Endothelial cell of umbilical vein (primary cell): Measurements from ENCODE around the gene DDX23. TPM values are rescaled to one million over a fixed set of nuclear protein-coding genes. Genes with fewer than 3 reads are reported as not detected.
A peak's percentile ranks its signal among the peaks of the same experiment; 100 is the strongest.

Experiments used
- BruUV-seq: library from RNA; stranded (reverse); fragments of 400-500 nt; replicated peaks from 2 replicates; lab custom pipeline; 2021; lab: Mats Ljungman, UMichigan
- CTCF ChIA-PET: fragments of 300-600, 350-600 bp; sonication (Branson Sonifier 250); formaldehyde crosslinking; loops from one replicate; lab custom pipeline; 2021; ENCODE audit warnings: antibody characterized with exemption, inconsistent platforms; lab: Charles Lee
- POLR2A ChIA-PET: fragments of 300-600, 350-600 bp; sonication (Branson Sonifier 250); formaldehyde crosslinking; loops from one replicate; lab custom pipeline; 2021; ENCODE audit warnings: antibody characterized with exemption, inconsistent platforms; lab: Charles Lee
- DNase-seq: peaks from one replicate; pipeline ENCODE4 v3.0.0-alpha.2; 2011; ENCODE audit warnings: low read depth, low spot score
- FAIRE-seq: peaks from 2 replicates; lab custom pipeline; 2011; peaks lifted over from hg19 to GRCh38; lab: Jason Lieb, UNC
- H2AFZ ChIP-seq: 2 replicates; pipeline ENCODE4 v1.6.0; 2012; ENCODE audit warnings: low read depth, low read length, control low read depth, inconsistent platforms
- H3K27ac ChIP-seq: 2 replicates; pipeline ENCODE4 v1.5.1; 2011; ENCODE audit warnings: low read depth, mild to moderate bottlenecking, control low read depth, low read length, moderate library complexity; ENCODE audit not compliant: insufficient read depth
- H3K27me3 ChIP-seq, 2 experiments: 2 replicates each; pipeline versions ENCODE4 v1.6.0 to v1.6.1; 2011; ENCODE audit warnings: low read length in 2 of 2, mixed read lengths in 1 of 2; ENCODE audit not compliant: control insufficient read depth in 2 of 2, insufficient read depth in 2 of 2
- H3K36me3 ChIP-seq, 2 experiments: 2 replicates in 1 of 2; 3 replicates in 1 of 2; pipeline ENCODE4 v1.5.1; 2011; ENCODE audit warnings: low read length in 2 of 2, mild to moderate bottlenecking in 1 of 2, moderate library complexity in 1 of 2; ENCODE audit not compliant: control insufficient read depth in 2 of 2, insufficient read depth in 2 of 2; ENCODE audit errors: extremely low read depth in 1 of 2
- H3K4me1 ChIP-seq: 3 replicates; pipeline ENCODE4 v1.5.1; 2011; ENCODE audit warnings: mild to moderate bottlenecking, low read length; ENCODE audit not compliant: control insufficient read depth, insufficient read depth; ENCODE audit errors: extremely low read depth
- H3K4me2 ChIP-seq: 2 replicates; pipeline ENCODE4 v1.6.1; 2011; ENCODE audit warnings: low read length, control low read depth, mixed read lengths; ENCODE audit not compliant: insufficient read depth
- H3K4me3 ChIP-seq, 3 experiments: fragments of 200-600 bp in 1 of 3; sonication (generic), shearing (Covaris generic) in 1 of 3; replicated peaks in 1 of 3; 2 replicates each; pipeline ENCODE4 v1.5.1; 2011 to 2016; ENCODE audit warnings: control low read depth in 3 of 3, low read length in 3 of 3, mild to moderate bottlenecking in 2 of 3, inconsistent platforms in 1 of 3, low read depth in 1 of 3, moderate library complexity in 1 of 3; ENCODE audit not compliant: insufficient read depth in 1 of 3
- H3K79me2 ChIP-seq: 2 replicates; pipeline ENCODE4 v1.6.0; 2012; ENCODE audit warnings: low read length, inconsistent platforms; ENCODE audit not compliant: control insufficient read depth, insufficient read depth
- H3K9ac ChIP-seq: replicated peaks from 2 replicates; pipeline ENCODE3; 2011; ENCODE audit warnings: low read length, control low read depth; ENCODE audit not compliant: insufficient read depth; ENCODE audit errors: extremely low read depth
- H3K9me1 ChIP-seq: replicated peaks from 3 replicates; pipeline ENCODE4 v1.6.0; 2011; ENCODE audit warnings: mild to moderate bottlenecking, low read length; ENCODE audit not compliant: control insufficient read depth, insufficient read depth; ENCODE audit errors: extremely low read depth
- H3K9me3 ChIP-seq: replicated peaks from 2 replicates; pipeline ENCODE4 v1.5.1; 2012; ENCODE audit warnings: low read length, inconsistent platforms; ENCODE audit not compliant: control insufficient read depth, insufficient read depth
- H4K20me1 ChIP-seq: replicated peaks from 2 replicates; pipeline ENCODE3; 2011; ENCODE audit warnings: mild to moderate bottlenecking, low read length; ENCODE audit not compliant: control insufficient read depth, insufficient read depth; ENCODE audit errors: extremely low read depth
- CTCF ChIP-seq, 2 donors: IDR thresholded peaks; 1 replicate in 1 of 2; 2 replicates in 1 of 2; pipeline ENCODE4 v1.5.1; 2011; ENCODE audit warnings: low read length in 2 of 2, mild to moderate bottlenecking in 2 of 2, moderate library complexity in 2 of 2, control low read depth in 1 of 2, inconsistent platforms in 1 of 2, low read depth in 1 of 2; ENCODE audit not compliant: insufficient read depth in 1 of 2; ENCODE audit errors: extremely low read depth in 1 of 2
- EZH2 ChIP-seq: IDR thresholded peaks from 2 replicates; pipeline ENCODE4 v1.6.1; 2012; ENCODE audit warnings: borderline replicate concordance, low read depth, mild to moderate bottlenecking, moderate library complexity, low read length, inconsistent platforms; ENCODE audit not compliant: severe bottlenecking
- FOS ChIP-seq: IDR thresholded peaks from 2 replicates; pipeline ENCODE4 v1.6.1; 2011; ENCODE audit warnings: mild to moderate bottlenecking, low read length, moderate library complexity, borderline replicate concordance; ENCODE audit not compliant: insufficient read depth
- GATA2 ChIP-seq: IDR thresholded peaks from 2 replicates; pipeline ENCODE4 v1.7.0; 2011; ENCODE audit warnings: low read depth, mild to moderate bottlenecking, moderate library complexity, mixed read lengths, low read length; ENCODE audit not compliant: insufficient read length, insufficient read depth
- JUN ChIP-seq: IDR thresholded peaks from 2 replicates; pipeline ENCODE4 v1.6.1; 2011; ENCODE audit warnings: borderline replicate concordance, low read depth; ENCODE audit not compliant: insufficient read length, insufficient read depth
- MAX ChIP-seq: IDR thresholded peaks from 2 replicates; pipeline ENCODE4 v1.6.1; 2011; ENCODE audit not compliant: insufficient read depth, insufficient read length
- MYC ChIP-seq: IDR thresholded peaks from one replicate; pipeline ENCODE4 v1.6.1; 2011; ENCODE audit warnings: mild to moderate bottlenecking, low read depth, low read length
- POLR2A ChIP-seq: IDR thresholded peaks from 2 replicates; pipeline ENCODE4 v1.6.1; 2012; ENCODE audit warnings: low read depth, mild to moderate bottlenecking, control low read depth, low read length
- POLR2AphosphoS5 ChIP-seq: IDR thresholded peaks from 2 replicates; pipeline ENCODE4 v1.6.1; 2012; ENCODE audit warnings: low read depth, mild to moderate bottlenecking, control low read depth, low read length, moderate library complexity; ENCODE audit not compliant: insufficient read depth
- dilution Hi-C: fragments of 300-500 bp; cut with MboI; formaldehyde crosslinking; loops from one replicate; pipeline ENCODE4 v1.15.0; 2019; ENCODE audit warnings: low sequenced_read_pairs; ENCODE audit not compliant: extremely low pct_ligation_motif_present
- intact Hi-C: fragments of 100-400 bp; cut with micrococcal nuclease; formaldehyde crosslinking; loops from one replicate; pipeline ENCODE4 v1.10.0; 2022
- polyA plus RNA-seq, 4 experiments: library from polyadenylated mRNA; depleted of rRNA in 3 of 4; stranded (reverse) in 3 of 4; unstranded in 1 of 4; fragments of >200 nt; gene quantifications; 2 replicates each; pipeline versions ENCODE4 v1.2.1 to v1.2.3, GENCODE V29; 2011 to 2012; ENCODE audit warnings: missing spikeins in 1 of 4
- total RNA-seq: library from RNA; stranded (reverse); gene quantifications from 2 replicates; pipeline ENCODE4 v1.2.3, GENCODE V29; 2021

Gene DDX23
- total and polyA plus RNA-seq, 2 donors (not counting 3 experiments of a cell fraction or from before 2014, with no cell fraction given), result 56.0 to 107 TPM

GRCh38 chr12:48890657-48891418, 38.9 kb upstream of the DDX23 start:
- no peaks in the 10 kb centered on the region for H3K4me1 ChIP-seq
- peak; percentile 76 for DNase-seq
- H3K36me3 ChIP-seq, result no peaks in the 10 kb centered on the region
- H3K9me3 ChIP-seq, result no peaks in the 10 kb centered on the region
- ChIA-PET POLR2A (interaction anchor here (0.6 to 1.7 kb wide), 4 partner anchors 25 to 66 kb away, joined by 3 to 9 read pairs (median 4); partner anchors contain the start of genes ARF3 and RND1), CTCF (interaction anchor here (0.6 to 5.6 kb wide), 27 partner anchors 9 to 138 kb away, joined by 3 to 703 read pairs (median 6); partner anchors contain the start of genes DDX23, FKBP11, RND1 and WNT1)
- no peaks in the 10 kb centered on the region for H3K79me2 ChIP-seq
- peak overlapping the region; percentile 94 for H2AFZ ChIP-seq
- H3K27me3 ChIP-seq, result peaks cover 5 to 7% of the 10 kb centered on the region in 2 experiments
- intact Hi-C loops (loop anchor here (1.0 to 2.0 kb wide), 3 partner anchors 38 to 76 kb away; no protein-coding TSS in a partner anchor), dilution Hi-C loops (no loop called here)
- H3K9me1 ChIP-seq, result no peaks in the 10 kb centered on the region
- H3K27ac ChIP-seq, result no peak overlapping the region
- H3K4me2 ChIP-seq, result peak overlapping the region; percentile 59
- TF ChIP-seq MYC (no peak), CTCF (IDR thresholded peaks at IDR 0.05; ENCODE audit: extremely low read depth in 1 of 2, insufficient read depth in 1 of 2, low read depth in 1 of 2, low read length in 2 of 2) (peak; percentile 95)
- H3K9ac ChIP-seq, result no peak overlapping the region
- no TSS peak for BruUV-seq
- no peak overlapping the region for H3K4me3 ChIP-seq
- H4K20me1 ChIP-seq, result no peaks in the 10 kb centered on the region
- peak; percentile 91 for FAIRE-seq

- H3K27me3 ChIP-seq, result peaks cover 5 to 7% of the 10 kb centered on the region in 2 experiments
- no peaks in the 10 kb centered on the region for H3K36me3 ChIP-seq
- no peaks in the 10 kb centered on the region for H3K4me1 ChIP-seq
- H3K9me3 ChIP-seq, result no peaks in the 10 kb centered on the region
- no peak overlapping the region for H3K9ac ChIP-seq
- TF ChIP-seq POLR2A (no peak), POLR2AphosphoS5 (no peak), CTCF (IDR thresholded peaks at IDR 0.05; ENCODE audit: extremely low read depth in 1 of 2, insufficient read depth in 1 of 2, low read depth in 1 of 2, low read length in 2 of 2) (no peak), JUN (no peak), EZH2 (no peak), MYC (no peak), GATA2 (no peak), FOS (no peak), MAX (no peak)
- H3K79me2 ChIP-seq, result no peaks in the 10 kb centered on the region
- no peak overlapping the region for H2AFZ ChIP-seq
- no peak overlapping the region for H3K4me2 ChIP-seq
- intact Hi-C loops, result loop anchor here (1.0 to 2.0 kb wide), 3 partner anchors 36 to 75 kb away; no protein-coding TSS in a partner anchor
- BruUV-seq, result no TSS peak
- H3K9me1 ChIP-seq, result no peaks in the 10 kb centered on the region
- H3K4me3 ChIP-seq, result no peak overlapping the region
- ChIA-PET POLR2A (interaction anchor here (1.7 kb wide), 1 partner anchor 24 kb away, joined by 9 read pairs; the partner anchor contains the start of gene RND1), CTCF (interaction anchor here (1.3 to 5.6 kb wide), 13 partner anchors 8 to 89 kb away, joined by 3 to 703 read pairs (median 18); partner anchors contain the start of genes DDX23, FKBP11, RND1 and WNT1)
- no peaks in the 10 kb centered on the region for H4K20me1 ChIP-seq
- dilution Hi-C loops, result no loop called here
- no peak overlapping the region for H3K27ac ChIP-seq
- FAIRE-seq (no peak), DNase-seq (no peak)
Observed at GRCh38 chr12:48889679-48890078, 37.7 kb upstream of the DDX23 start.
